GM18505 (cell line): ENCODE results near the gene USP9Y.
"Not testable (repeated sequence)": the region's sequence is repeated elsewhere in the genome, so short reads cannot be mapped to it uniquely, and the experiment has no call there.

Source experiments
- ATAC-seq: cut with Tn5 transposase; IDR thresholded peaks from one replicate; pipeline ENCODE4 v1.9.1; 2021; ENCODE audit not compliant: unreplicated experiment
- POLR2A ChIP-seq: IDR thresholded peaks from 4 replicates; pipeline ENCODE4 v1.6.1; 2011; ENCODE audit warnings: borderline replicate concordance; ENCODE audit not compliant: insufficient read depth, insufficient read length; ENCODE audit errors: extremely low read depth

The USP9Y gene

GRCh38 chrY:12701181-12701695 lies at the start of gene USP9Y:
Gene USP9Y (plus strand): TSS chrY:12701231. CDS start chrY:12709448, 8,217 bp downstream.
- no peak for ATAC-seq
- no peak for TF ChIP-seq POLR2A

- no peak for TF ChIP-seq POLR2A
- ATAC-seq: no peak
Observed at GRCh38 chrY:12651621-12652036, 49.4 kb upstream of the USP9Y start.

- no peak for TF ChIP-seq POLR2A
- no peak for ATAC-seq
Observed at GRCh38 chrY:12661745-12662681, 39.0 kb upstream of the USP9Y start.

- TF ChIP-seq POLR2A: no peak
- ATAC-seq: no peak
Observed at GRCh38 chrY:12662745-12663591, 38.1 kb upstream of the USP9Y start.

- ATAC-seq: not testable (repeated sequence)
Observed at GRCh38 chrY:12663845-12664244, 37.2 kb upstream of the USP9Y start.

GRCh38 chrY:12678111-12678510 lies 22.9 kb upstream of the USP9Y start:
- TF ChIP-seq POLR2A: no peak
- no peak for ATAC-seq

- no peak for TF ChIP-seq POLR2A
- no peak for ATAC-seq
Observed at GRCh38 chrY:12681535-12681934, 19.5 kb upstream of the USP9Y start.

GRCh38 chrY:12688337-12688736 lies 12.7 kb upstream of the USP9Y start:
- ATAC-seq: no peak
- no peak for TF ChIP-seq POLR2A

- no peak for TF ChIP-seq POLR2A
- no peak for ATAC-seq
Observed at GRCh38 chrY:12700087-12700486, 944 bp upstream of the USP9Y start.

- no peak for TF ChIP-seq POLR2A
- no peak for ATAC-seq
Observed at GRCh38 chrY:12702174-12702573, 1.1 kb downstream of the USP9Y start.

- ATAC-seq: no peak
- TF ChIP-seq POLR2A: no peak
Observed at GRCh38 chrY:12710460-12710859, 9.4 kb downstream of the USP9Y start.

- no peak for ATAC-seq
- TF ChIP-seq POLR2A: no peak
Observed at GRCh38 chrY:12715376-12715775, 14.3 kb downstream of the USP9Y start.

GRCh38 chrY:12729746-12730145 lies 28.7 kb downstream of the USP9Y start:
- TF ChIP-seq POLR2A: no peak
- no peak for ATAC-seq
